ENCODE measurements around the gene TGFBR2.
A peak's percentile ranks its signal among the peaks of the same experiment; 100 is the strongest.
"Not testable (repeated sequence)": the region's sequence is repeated elsewhere in the genome, so short reads cannot be mapped to it uniquely, and the experiment has no call there.

TGFBR2 gene

DNA sequence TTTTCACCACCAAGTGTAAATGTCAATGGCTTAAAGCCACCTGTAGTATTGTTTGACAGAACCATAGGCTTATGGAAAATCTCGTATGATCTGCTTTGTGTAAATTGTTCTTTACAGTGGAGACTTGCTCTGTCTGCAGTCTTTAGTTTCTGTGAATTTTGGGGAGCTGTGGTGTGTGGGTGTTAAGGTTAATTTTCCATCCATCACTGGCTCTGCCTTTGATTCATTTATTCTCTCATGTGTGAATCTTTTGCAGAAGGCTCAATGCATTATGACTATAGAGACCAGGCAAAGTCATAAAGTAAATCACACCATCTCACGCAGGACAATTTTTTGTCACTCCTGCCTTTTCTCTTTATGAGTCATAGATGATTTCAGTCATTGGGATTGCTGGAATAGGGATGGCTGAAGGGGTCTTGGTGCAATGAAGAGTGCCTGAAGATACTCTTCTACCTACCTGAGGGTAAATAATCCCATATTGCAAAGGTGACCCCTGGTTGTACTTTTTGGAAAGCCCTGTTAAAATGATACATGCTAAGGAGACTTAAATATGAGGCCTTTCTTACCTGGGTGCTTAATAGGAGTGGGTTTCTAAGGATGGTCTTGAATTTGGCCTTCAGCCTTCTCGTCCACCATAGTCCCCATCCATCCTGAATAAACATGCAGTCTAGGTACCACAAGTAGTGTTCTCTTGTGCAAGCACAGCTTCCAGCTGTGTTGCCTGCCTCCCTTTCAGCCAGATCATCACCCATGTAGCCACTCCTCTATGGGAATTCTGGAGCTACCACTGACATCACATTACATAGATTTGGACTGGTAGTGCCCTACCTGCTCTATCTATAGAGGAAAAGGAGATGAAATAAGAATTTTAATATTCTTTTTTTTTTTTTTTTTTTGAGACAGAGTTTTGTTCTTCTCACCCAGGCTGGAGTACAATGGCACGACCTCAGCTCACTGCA, 14.3 kb downstream of the TGFBR2 start:
- peak; percentile 62 for DNase-seq

GRCh38 chr3:30621576-30621975, 15.2 kb downstream of the TGFBR2 start:
- DNase-seq: no peak

- DNase-seq: no peak
These were observed 15.7 kb downstream of the TGFBR2 start for GRCh38 chr3:30622047-30622545.

DNA sequence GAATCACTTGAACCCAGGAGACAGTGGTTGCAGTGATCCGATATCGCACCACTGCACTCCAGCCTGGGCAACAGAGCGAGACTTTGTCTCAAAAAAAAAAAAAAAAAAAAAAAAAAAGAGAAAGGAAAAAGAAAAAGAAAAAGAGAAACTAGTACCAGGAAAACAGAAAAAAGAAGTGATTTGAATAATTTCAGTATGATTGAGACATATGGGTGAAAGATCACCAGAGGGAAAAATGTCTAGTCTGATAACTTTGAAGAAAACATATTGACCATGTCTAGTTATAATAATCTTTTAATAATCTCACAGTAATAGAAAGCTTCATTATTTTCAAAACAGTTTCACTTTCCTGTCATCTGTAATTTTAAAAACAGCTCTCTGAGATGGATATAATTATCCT, 16.4 kb downstream of the TGFBR2 start:
- no peak for DNase-seq

DNA sequence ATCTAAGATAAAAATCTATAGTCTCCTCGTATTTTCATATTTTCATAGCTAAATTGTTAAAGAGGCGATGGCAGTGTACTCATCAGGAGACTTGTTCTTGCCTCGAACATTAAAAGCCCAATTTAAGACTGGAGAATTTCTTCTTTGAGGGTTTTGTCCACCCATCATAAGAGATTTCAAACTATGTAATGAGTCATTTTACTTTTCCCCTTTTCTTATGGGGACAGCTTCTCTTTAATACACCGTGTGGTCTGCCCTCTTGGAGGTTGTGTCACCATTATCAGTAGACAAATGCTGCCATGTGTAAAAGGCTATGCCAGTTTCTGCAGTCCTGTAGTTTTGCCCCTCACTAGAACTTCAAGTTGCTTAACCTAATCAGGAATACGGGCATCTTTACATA, 16.9 kb downstream of the TGFBR2 start:
- no peak for DNase-seq

DNA sequence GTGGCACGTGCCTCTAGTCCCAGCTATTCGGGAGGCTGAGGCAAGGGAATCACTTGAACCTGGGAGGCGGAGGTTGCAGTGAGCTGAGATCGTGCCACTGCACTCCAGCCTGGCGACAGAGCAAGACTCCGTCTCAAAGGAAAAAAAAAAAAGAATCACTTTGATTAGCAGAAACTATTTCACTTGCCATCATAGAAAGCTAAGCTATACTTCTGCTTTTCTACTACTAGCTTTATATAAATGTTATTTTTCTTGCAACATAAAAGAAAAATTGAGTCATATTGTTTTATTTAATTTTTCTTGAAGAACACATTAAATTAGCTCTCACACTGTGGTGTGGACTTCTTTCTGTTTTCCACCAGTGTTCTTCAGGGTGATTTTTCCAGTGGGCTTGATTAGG, 18.1 kb downstream of the TGFBR2 start:
- DNase-seq: not testable (repeated sequence)

DNA sequence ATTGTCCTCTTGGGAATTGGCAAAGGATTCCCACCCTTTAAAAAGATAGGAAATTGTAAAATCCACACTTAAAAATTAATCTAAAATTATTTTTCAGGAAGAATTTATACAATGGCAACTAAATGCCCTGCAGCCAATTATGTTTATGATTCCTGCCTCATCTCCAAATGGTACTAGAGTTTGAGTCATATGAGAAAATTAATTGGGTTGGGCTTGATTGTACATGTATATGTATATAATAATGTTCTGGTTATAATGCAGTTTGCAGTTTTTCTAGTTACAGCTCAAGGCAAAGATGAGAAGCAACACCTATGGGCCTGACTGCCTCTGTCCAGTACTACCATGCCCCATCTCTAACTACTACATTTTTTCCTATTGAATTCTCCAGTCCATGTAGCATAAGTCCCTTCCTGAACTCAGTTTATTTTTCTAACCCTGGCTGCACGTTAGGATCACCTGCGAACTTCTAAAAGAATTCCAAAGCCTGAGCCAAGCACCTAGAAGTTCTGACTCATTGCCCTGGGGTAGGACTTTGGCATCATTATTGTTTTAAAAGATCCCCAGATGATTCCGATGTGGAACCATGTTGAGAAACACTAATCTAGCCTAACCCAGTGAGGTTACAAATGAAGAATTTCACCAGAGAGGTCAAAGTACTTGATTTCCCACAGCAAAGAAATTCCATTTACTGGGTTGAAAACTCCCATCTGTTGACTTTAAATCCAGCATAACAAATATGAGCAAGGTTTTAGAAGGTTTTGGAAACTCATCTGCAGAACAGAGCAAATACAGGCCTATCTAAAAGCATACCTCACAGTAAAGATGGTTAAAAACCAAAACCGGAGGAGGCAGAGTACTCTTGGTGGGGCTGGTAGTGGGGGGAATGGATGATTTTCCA, 19.4 kb downstream of the TGFBR2 start:
- DNase-seq: no peak

GRCh38 chr3:30626443-30627180, 20.2 kb downstream of the TGFBR2 start:
- DNase-seq: no peak

DNA sequence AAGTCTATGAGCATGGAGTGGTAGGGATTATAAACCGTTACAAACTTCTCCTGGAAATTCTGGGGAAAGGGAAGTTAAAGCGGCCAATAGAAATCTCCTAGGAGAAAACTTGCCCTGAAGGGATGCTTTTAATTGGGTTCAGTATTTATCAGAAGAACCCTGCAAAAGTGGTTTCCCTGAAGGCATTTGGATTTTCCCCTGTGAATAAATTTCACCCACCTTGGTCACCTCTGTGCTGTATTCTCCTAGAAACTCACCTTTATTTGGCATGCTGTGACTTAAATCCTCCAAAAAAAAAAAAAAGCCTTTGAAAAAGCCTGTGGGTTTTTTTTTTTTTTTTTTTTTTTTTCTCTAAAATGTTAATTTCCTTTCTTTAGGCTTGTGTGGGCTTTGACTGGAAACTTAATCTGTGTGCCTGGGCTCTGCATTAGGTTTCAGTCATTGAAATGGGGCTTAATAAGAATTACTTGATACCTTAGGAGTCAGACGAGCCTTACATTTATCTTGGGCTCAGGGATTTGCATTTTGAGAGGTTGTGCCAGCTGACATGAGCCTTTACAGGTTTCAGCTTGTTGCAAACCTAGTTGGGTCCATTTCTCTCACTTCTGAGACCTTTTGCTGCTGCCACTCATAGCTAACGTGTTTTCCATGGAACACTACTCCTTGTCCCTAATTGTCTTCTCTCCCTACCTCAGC, 22.0 kb downstream of the TGFBR2 start:
- no peak for DNase-seq

DNA sequence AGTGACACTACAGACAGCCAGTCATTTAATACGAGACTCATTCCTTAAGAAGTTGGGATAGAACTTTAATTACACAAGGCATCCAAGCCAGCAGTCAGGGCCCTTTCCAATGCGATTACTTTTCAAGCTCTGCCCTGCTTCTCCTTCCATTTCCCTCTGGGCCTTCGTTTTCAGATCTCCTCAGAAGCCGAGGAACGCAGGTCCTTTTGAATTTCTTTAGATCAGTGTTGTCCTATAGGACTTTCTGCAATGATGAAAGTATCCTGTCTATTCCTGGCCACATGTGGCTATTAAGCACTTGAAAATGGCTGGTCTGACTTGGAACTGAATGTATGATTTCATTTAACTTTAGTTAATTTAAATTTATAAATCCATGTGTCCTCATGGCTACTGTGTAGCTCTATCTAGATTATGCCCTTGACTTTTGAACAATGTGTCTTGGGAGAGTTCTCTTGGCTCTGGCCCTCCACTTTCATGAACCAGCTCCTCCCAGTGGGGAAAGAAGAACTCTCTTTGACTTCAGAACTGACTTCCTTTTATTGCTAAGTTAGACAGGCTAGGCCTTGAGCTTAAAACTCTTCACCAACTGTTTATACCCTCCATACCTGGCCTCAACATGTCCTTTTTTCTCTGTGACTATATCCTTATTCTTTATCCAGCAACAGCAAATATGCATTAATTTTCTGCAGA, 22.6 kb downstream of the TGFBR2 start:
- DNase-seq: no peak

GRCh38 chr3:30629746-30630145, 23.3 kb downstream of the TGFBR2 start:
- DNase-seq: no peak

GRCh38 chr3:30630238-30631030, 24.0 kb downstream of the TGFBR2 start:
- DNase-seq: no peak

- DNase-seq: peak; percentile 65
These were observed 25.0 kb downstream of the TGFBR2 start for GRCh38 chr3:30631243-30631904.

DNA sequence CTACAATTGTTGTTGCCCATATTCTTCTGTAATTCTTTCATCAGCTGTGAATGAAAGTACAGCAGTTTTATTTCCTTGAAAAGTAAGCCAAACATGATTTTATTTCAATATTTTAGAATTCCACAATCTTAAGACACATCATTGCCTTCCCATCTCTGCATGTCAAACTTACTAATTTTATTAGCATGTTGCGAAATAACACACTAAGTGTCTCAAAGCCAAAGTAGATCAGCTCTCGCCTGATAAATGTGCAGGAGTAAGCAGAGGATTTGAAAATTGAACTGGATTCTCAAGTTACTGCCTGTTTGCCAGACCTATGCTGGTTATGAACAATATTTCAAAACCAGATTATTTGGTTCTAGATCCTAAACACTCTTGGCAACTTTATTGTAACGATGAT, 25.7 kb downstream of the TGFBR2 start:
- DNase-seq: no peak

- no peak for DNase-seq
These were observed 26.1 kb downstream of the TGFBR2 start for GRCh38 chr3:30632521-30632920.

- DNase-seq: no peak
These were observed 27.3 kb downstream of the TGFBR2 start for GRCh38 chr3:30633718-30634117.

DNA sequence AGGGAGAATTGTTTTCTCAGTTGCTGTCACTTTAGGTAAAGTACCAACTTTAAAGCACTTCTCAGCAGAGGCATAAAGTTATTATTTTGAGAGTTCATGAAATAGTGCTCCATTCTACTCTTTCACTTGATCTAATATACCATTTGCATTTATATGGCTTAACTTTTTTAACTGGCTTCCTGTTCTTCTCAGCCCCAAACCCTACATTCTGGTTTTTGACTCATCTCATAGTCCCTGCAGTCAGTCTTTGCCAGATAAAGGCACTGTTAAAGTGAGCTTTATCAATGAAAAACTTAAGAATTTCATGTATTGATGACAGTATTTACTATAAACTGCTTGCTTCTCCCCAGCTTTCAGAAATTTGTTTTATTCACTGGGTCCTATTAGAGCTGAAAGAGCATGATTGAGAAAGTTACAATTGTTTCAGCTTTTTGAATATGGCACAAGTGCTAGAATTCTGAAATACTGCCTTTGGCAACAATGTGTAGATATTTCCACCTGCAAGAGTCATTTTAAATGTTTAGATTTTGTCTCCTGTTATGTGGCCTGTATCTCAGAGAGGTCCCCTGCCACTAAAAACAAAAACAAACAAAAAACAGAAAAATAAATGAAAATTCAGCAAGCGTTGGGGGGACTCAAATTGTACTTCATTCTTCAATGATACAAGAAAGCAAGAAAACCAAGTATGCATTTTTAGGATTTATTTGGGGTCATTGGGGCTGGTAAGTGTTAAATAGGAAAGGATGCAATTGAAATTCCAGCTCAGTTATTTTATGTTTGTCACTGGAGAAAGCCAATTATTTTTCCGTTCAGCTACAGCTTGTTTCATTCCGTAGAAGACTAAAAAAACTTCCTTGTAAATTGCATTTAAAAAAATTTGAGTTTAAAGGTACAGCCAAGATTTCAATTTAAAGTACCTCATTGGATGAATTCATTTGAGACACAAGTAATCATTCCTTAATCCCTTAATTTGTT, 28.6 kb downstream of the TGFBR2 start:
- no peak for DNase-seq

- DNase-seq: no peak
These were observed 31.2 kb downstream of the TGFBR2 start for GRCh38 chr3:30637310-30638219.
